Suprapubic skin (tissue), 4 donors: Measurements from ENCODE around the gene GRID2.

Experiments used
- POLR2A ChIP-seq, 2 donors: fragments of 450-650 bp; IDR thresholded peaks; one replicate each; pipeline ENCODE4 v1.6.1; 2017; ENCODE audit warnings: antibody characterized with exemption in 2 of 2, mild to moderate bottlenecking in 2 of 2, moderate library complexity in 2 of 2
- POLR2AphosphoS5 ChIP-seq, 3 donors: sonication (generic); formaldehyde crosslinking; IDR thresholded peaks; one replicate each; pipeline ENCODE4 v1.6.1; 2017; ENCODE audit warnings: antibody characterized with exemption in 3 of 3
- TF ChIP-seq, protein P1 (sequence below), 2 donors: fragments of 200-600 bp in 1 of 2; fragments of 450-650 bp in 1 of 2; sonication (generic) in 1 of 2; IDR thresholded peaks; one replicate each; pipeline ENCODE4 v1.5.1; 2016 to 2019; ENCODE audit warnings: antibody characterized with exemption in 2 of 2, mild to moderate bottlenecking in 1 of 2, moderate library complexity in 1 of 2

DNA sequence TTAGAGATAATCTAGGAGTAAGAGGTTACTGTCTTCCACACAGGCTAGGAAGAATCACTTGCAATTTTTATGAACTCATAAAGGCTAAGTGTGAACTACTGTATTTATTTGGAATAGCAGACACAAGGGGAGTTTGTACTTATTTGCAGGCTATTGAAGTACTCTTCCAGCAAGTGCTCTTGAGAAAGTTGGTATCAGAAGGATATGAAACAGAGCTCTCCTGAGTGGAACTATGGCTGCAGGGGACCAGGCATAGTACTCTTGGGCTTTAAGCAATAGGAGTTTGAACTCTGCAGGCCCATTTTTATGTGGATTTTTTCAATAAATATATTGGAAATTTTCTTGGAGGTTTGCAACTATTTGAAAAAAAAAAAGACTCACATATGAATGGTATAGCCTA is 768.5 kb downstream of the GRID2 start:
- TF ChIP-seq POLR2A (IDR thresholded peaks at IDR 0.05), result no peak
- no peak for TF ChIP-seq POLR2AphosphoS5 (IDR thresholded peaks at IDR 0.05)
- TF ChIP-seq, protein P1, sequence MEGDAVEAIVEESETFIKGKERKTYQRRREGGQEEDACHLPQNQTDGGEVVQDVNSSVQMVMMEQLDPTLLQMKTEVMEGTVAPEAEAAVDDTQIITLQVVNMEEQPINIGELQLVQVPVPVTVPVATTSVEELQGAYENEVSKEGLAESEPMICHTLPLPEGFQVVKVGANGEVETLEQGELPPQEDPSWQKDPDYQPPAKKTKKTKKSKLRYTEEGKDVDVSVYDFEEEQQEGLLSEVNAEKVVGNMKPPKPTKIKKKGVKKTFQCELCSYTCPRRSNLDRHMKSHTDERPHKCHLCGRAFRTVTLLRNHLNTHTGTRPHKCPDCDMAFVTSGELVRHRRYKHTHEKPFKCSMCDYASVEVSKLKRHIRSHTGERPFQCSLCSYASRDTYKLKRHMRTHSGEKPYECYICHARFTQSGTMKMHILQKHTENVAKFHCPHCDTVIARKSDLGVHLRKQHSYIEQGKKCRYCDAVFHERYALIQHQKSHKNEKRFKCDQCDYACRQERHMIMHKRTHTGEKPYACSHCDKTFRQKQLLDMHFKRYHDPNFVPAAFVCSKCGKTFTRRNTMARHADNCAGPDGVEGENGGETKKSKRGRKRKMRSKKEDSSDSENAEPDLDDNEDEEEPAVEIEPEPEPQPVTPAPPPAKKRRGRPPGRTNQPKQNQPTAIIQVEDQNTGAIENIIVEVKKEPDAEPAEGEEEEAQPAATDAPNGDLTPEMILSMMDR (IDR thresholded peaks at IDR 0.05), result no peak
